ENCODE measurements around the gene KAZN.

Gene KAZN

DNA sequence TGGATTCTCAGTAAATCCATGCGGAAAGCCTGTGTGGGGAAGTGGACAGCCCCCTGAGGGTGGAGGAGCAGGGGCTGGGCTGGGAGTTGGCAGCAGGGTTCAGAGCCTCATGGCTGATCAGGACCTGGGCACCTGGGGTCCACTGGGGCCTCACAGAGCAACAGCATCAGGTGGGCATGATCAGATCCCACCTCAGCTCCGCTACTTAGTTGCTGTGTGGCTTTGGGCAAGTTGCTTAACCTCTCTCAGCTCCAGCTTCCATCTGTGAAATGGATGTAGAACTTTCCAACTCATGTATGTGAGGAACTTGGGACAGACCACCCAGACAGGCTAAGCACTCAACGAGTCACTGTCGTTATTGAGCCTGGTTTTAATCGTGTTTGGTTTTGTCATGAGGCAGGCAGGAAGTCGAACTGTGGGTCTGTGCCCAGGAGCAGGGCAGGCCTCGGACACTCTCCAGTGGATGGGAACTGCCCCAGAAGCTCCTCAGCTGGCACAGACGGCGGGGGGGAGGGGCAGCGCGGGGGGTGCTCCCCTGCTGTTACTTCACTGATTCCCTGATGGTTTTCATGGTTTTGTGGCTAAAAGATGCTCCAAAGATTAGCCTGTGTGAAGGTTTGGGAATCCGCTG lies 399.3 kb downstream of the KAZN start:
- Histone ChIP-seq H3K4me1 (ENCODE audit: control insufficient read depth, low read length) (no peaks in the 10 kb centered on the region), H3K4me2 (ENCODE audit: low read length) (no peak overlapping the region), H3K9me3 (ENCODE audit: control insufficient read depth, insufficient read depth, low read length) (no peaks in the 10 kb centered on the region), H3F3A (ENCODE audit: control insufficient read depth, insufficient read depth) (no peaks in the 10 kb centered on the region), H3K9me2 (replicated peaks; ENCODE audit: control insufficient read depth, low read length) (no peaks in the 10 kb centered on the region), H4K20me1 (ENCODE audit: control insufficient read depth, insufficient read depth, low read depth, low read length) (no peaks in the 10 kb centered on the region), H3K79me2 (ENCODE audit: control insufficient read depth, low read length) (no peaks in the 10 kb centered on the region), H3K27me3 (ENCODE audit: control insufficient read depth, low read length) (no peaks in the 10 kb centered on the region), H3K36me3 (ENCODE audit: control insufficient read depth, low read length) (no peaks in the 10 kb centered on the region), H3K4me3 (ENCODE audit: low read length) (no peak overlapping the region), H3K27ac (ENCODE audit: low read depth, low read length) (no peak overlapping the region)
- TF ChIP-seq, protein P1, sequence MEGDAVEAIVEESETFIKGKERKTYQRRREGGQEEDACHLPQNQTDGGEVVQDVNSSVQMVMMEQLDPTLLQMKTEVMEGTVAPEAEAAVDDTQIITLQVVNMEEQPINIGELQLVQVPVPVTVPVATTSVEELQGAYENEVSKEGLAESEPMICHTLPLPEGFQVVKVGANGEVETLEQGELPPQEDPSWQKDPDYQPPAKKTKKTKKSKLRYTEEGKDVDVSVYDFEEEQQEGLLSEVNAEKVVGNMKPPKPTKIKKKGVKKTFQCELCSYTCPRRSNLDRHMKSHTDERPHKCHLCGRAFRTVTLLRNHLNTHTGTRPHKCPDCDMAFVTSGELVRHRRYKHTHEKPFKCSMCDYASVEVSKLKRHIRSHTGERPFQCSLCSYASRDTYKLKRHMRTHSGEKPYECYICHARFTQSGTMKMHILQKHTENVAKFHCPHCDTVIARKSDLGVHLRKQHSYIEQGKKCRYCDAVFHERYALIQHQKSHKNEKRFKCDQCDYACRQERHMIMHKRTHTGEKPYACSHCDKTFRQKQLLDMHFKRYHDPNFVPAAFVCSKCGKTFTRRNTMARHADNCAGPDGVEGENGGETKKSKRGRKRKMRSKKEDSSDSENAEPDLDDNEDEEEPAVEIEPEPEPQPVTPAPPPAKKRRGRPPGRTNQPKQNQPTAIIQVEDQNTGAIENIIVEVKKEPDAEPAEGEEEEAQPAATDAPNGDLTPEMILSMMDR (IDR thresholded peaks at IDR 0.05; ENCODE audit: low read depth, low read length, poor library complexity, severe bottlenecking) = no peak
- no peak for TF ChIP-seq EZH2phosphoT487 (IDR thresholded peaks at IDR 0.05; ENCODE audit: borderline replicate concordance, low read length)

DNA sequence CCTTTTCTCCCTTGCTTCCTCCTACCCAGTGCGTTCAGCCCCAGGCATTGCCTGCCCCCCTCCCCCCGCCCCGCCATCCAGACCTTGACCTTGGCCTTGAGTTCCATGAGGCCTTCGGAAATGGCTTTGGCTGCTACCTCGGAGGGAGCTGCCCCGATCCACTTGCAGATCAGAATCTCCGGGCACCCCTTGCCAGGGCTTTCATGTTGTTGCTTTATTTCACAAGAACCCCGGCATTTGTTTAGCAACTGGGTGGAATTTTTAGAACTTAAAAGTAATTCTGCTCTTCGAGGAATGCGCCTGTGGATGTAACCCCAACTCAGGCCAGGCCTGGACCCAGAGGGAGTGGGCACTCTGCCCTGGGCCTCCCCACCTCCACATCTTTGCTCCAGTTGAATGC lies 401.0 kb downstream of the KAZN start:
- Histone ChIP-seq H4K20me1 (ENCODE audit: control insufficient read depth, insufficient read depth, low read depth, low read length) (no peaks in the 10 kb centered on the region), H3K79me2 (ENCODE audit: control insufficient read depth, low read length) (no peaks in the 10 kb centered on the region), H3F3A (ENCODE audit: control insufficient read depth, insufficient read depth) (no peaks in the 10 kb centered on the region), H3K27me3 (ENCODE audit: control insufficient read depth, low read length) (no peaks in the 10 kb centered on the region), H3K27ac (ENCODE audit: low read depth, low read length) (no peak overlapping the region), H3K9me3 (ENCODE audit: control insufficient read depth, insufficient read depth, low read length) (no peaks in the 10 kb centered on the region), H3K4me3 (ENCODE audit: low read length) (no peak overlapping the region), H3K4me2 (ENCODE audit: low read length) (no peak overlapping the region), H3K9me2 (replicated peaks; ENCODE audit: control insufficient read depth, low read length) (no peaks in the 10 kb centered on the region), H3K4me1 (ENCODE audit: control insufficient read depth, low read length) (no peaks in the 10 kb centered on the region), H3K36me3 (ENCODE audit: control insufficient read depth, low read length) (no peaks in the 10 kb centered on the region)
- no peak for TF ChIP-seq EZH2phosphoT487 (IDR thresholded peaks at IDR 0.05; ENCODE audit: borderline replicate concordance, low read length)
- TF ChIP-seq, protein P1 (IDR thresholded peaks at IDR 0.05; ENCODE audit: low read depth, low read length, poor library complexity, severe bottlenecking) = no peak

DNA sequence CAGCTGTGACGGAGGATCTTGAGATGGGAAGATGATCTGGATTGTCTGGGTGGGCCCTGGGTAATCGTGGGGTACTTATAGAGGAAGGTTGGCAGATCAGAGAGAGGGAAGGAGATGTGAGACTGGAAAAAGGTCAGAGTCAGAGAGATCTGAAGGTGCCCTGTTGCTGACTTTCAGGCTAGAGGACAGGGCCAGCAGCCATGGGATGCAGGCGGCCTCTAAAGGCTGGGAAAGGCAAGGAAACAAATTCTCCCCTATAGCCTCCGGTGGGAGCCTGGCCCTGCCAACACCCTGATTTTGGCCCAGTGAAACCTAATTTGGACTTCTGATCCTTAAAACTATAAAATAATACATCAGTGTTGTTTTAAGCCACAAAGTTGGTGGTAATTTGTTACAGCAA lies 401.5 kb downstream of the KAZN start:
- no peak overlapping the region for H3K4me3 ChIP-seq (ENCODE audit: low read length)
- no peak overlapping the region for H3K4me2 ChIP-seq (ENCODE audit: low read length)
- no peaks in the 10 kb centered on the region for H3K9me2 ChIP-seq (replicated peaks; ENCODE audit: control insufficient read depth, low read length)
- no peaks in the 10 kb centered on the region for H3F3A ChIP-seq (ENCODE audit: control insufficient read depth, insufficient read depth)
- no peaks in the 10 kb centered on the region for H3K36me3 ChIP-seq (ENCODE audit: control insufficient read depth, low read length)
- no peaks in the 10 kb centered on the region for H3K4me1 ChIP-seq (ENCODE audit: control insufficient read depth, low read length)
- no peak overlapping the region for H3K27ac ChIP-seq (ENCODE audit: low read depth, low read length)
- TF ChIP-seq EZH2phosphoT487 (IDR thresholded peaks at IDR 0.05; ENCODE audit: borderline replicate concordance, low read length) = no peak
- TF ChIP-seq, protein P1 (IDR thresholded peaks at IDR 0.05; ENCODE audit: low read depth, low read length, poor library complexity, severe bottlenecking) = no peak
- no peaks in the 10 kb centered on the region for H3K27me3 ChIP-seq (ENCODE audit: control insufficient read depth, low read length)
- H3K9me3 ChIP-seq (ENCODE audit: control insufficient read depth, insufficient read depth, low read length) = no peaks in the 10 kb centered on the region
- no peaks in the 10 kb centered on the region for H4K20me1 ChIP-seq (ENCODE audit: control insufficient read depth, insufficient read depth, low read depth, low read length)
- H3K79me2 ChIP-seq (ENCODE audit: control insufficient read depth, low read length) = no peaks in the 10 kb centered on the region
